Hippocampal formation (tissue), 2 donors: ENCODE data around the gene CASZ1.

Source experiments
- DNase-seq, 2 donors: peaks; one replicate each; lab custom pipeline; 2025; lab: John Stamatoyannopoulos, UW

Gene CASZ1

GRCh38 chr1:10602936-10603335 lies 193.5 kb downstream of the CASZ1 start:
- no peak for DNase-seq

- no peak for DNase-seq
Observed at GRCh38 chr1:10601342-10602070, 194.9 kb downstream of the CASZ1 start.

GRCh38 chr1:10599194-10599861 lies 197.1 kb downstream of the CASZ1 start:
- DNase-seq, result no peak

- DNase-seq, result peak in 1 of 2 donors; percentile 59
Observed at GRCh38 chr1:10598389-10598702, 198.1 kb downstream of the CASZ1 start.

- no peak for DNase-seq
Observed at GRCh38 chr1:10597492-10598388, 198.7 kb downstream of the CASZ1 start.

GRCh38 chr1:10596780-10597179 lies 199.7 kb downstream of the CASZ1 start:
- DNase-seq, result no peak

GRCh38 chr1:10594595-10595223 lies 201.7 kb downstream of the CASZ1 start:
- no peak for DNase-seq

GRCh38 chr1:10593750-10594149 lies 202.7 kb downstream of the CASZ1 start:
- DNase-seq, result no peak

GRCh38 chr1:10592373-10592772 lies 204.1 kb downstream of the CASZ1 start:
- no peak for DNase-seq

GRCh38 chr1:10591010-10591409 lies 205.4 kb downstream of the CASZ1 start:
- no peak for DNase-seq

- DNase-seq, result no peak
Observed at GRCh38 chr1:10589074-10589473, 207.4 kb downstream of the CASZ1 start.

GRCh38 chr1:10588640-10589039 lies 207.8 kb downstream of the CASZ1 start:
- no peak for DNase-seq
